ENCODE data around the gene CTIF. TPM values are rescaled to one million over a fixed set of nuclear protein-coding genes. Genes with fewer than 3 reads are reported as not detected.

The CTIF gene
- total RNA-seq, 1 donor from 2014 or later = 67.9 TPM

DNA sequence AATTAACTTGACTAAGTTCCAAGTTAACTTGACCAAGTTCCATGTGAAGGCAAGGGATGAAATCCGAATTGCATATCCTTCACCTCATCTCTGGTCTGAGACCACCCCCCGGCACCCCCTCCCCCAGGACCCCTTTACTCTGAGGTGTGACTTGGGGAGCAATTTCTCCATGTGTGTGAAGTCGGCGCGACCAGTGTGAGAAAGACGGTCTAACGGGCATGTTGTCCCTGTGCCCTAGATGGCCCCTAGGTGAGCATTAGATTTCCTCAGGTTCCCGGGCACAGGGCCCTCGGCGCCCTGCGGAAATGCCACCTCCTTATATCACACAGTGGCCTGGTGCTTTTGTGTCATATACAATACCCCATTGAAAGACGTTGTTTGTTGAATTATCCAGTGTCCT is 137.1 kb downstream of the CTIF start:
- peaks cover 8% of the 10 kb centered on the region for H3K9me3 Mint-ChIP-seq

DNA sequence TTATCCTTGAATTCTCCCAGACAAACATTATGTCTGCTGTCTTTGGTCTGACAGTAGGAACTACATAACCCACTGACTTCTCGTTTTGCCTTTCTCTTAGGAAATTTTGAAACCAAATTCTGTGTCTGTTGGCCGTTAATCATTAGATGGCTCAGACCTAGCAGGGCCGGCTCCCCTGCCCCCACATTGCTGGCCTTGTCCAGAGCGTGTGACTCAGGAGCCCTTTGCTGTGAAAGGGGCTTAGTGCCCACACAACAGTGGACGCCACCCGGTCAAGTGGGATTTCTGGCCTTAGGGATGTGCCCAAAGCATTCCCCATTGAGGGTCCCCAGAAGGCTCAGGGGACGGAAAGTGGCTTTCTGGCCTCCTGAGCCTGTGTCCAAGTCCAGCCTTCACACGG is 137.5 kb downstream of the CTIF start:
- Mint-ChIP-seq H3K9me3 (peaks cover 5% of the 10 kb centered on the region), H3K36me3 (peaks cover 4% of the 10 kb centered on the region), H3K4me3 (no peak overlapping the region), H3K27ac (no peak overlapping the region), H3K4me1 (peaks cover 10% of the 10 kb centered on the region), H3K27me3 (ENCODE audit: low read depth) (no peaks in the 10 kb centered on the region)
- DNase-seq (ENCODE audit: low spot score in 2 of 2, unreplicated experiment in 2 of 2) = no peak
- TF ChIP-seq, protein P1, sequence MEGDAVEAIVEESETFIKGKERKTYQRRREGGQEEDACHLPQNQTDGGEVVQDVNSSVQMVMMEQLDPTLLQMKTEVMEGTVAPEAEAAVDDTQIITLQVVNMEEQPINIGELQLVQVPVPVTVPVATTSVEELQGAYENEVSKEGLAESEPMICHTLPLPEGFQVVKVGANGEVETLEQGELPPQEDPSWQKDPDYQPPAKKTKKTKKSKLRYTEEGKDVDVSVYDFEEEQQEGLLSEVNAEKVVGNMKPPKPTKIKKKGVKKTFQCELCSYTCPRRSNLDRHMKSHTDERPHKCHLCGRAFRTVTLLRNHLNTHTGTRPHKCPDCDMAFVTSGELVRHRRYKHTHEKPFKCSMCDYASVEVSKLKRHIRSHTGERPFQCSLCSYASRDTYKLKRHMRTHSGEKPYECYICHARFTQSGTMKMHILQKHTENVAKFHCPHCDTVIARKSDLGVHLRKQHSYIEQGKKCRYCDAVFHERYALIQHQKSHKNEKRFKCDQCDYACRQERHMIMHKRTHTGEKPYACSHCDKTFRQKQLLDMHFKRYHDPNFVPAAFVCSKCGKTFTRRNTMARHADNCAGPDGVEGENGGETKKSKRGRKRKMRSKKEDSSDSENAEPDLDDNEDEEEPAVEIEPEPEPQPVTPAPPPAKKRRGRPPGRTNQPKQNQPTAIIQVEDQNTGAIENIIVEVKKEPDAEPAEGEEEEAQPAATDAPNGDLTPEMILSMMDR (IDR thresholded peaks at IDR 0.05; ENCODE audit: unreplicated experiment) = no peak

More for the DNA sequence above, 137.1 kb downstream of the CTIF start:
- Mint-ChIP-seq H3K4me1 (peaks cover 10% of the 10 kb centered on the region), H3K4me3 (no peak overlapping the region), H3K27ac (no peak overlapping the region), H3K36me3 (peaks cover 9% of the 10 kb centered on the region), H3K27me3 (ENCODE audit: low read depth) (no peaks in the 10 kb centered on the region)
- TF ChIP-seq, protein P1 (IDR thresholded peaks at IDR 0.05; ENCODE audit: unreplicated experiment) = no peak
- DNase-seq (ENCODE audit: low spot score in 2 of 2, unreplicated experiment in 2 of 2) = peak in 1 of 2 experiments; percentile 12

DNA sequence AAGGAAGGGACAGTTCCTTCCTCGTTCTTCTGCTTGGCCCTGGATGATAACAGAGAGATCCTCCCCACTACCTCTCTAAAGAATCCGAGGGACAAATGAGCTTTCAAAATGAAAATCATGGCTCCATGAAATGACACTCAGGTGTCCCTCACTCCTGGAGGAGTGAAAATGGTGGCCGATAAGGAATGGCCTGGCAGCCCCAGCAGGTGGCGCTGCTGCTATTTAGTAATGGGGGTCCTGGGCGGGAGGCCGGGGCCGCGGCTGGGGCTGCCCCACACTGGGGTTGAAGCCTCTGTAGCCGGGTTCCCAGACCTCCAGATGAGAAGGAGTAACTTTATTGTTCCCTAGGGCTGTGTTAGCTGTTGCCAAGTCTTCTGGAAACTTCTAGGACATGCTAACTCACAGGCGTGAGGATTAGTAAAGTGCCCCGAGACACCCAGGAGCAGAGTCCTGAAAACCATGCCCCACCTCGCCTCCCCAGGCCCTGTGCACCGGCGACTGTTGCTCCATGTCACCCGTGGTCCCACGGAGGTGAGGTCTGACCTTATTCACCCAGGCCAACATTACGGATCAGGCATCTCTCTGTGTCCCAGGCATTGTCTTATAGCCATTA is 138.0 kb downstream of the CTIF start:
- TF ChIP-seq, protein P1 (IDR thresholded peaks at IDR 0.05; ENCODE audit: unreplicated experiment) = peak; percentile 92

DNA sequence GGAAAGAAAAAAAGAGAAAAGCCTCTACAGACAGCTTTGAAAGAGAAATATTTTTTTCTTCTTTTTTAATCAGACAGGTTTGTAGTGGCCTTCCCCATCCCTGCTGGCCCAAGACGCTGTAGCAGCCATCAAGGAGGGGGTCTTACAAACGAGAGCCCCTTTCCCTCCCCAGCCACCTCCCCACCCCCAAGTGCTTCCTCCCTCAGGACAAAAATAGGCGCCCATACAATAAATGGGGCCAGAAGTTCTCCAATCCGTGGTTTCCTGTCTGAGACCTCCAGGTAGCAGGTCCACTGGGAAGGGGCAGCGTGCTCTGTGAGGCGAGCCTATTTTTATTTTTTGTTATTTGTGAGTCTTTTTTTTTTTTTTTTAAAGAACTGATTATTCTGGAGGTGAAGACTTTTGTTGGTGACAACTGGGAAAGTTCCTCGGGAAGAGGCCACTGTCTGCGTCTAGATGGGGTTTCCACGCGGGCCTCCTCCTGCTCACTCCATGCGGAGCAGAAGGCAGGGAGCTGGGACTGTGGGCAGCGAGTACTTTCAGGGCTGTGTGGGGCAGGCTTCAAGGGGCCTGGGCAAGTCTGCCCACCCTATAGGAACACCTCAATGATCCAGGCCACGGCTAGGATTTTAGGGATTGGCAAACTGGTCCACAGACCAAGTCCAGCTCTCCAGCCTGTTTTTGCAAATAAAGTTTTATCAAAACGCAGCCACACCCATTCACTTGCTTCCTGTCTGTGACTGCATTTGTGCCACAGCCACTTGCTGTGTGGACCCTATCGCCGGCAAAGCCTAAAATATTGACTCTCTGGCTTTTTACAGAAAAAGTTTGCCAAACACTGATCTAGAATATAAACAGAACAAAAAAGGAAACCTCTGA is 139.6 kb downstream of the CTIF start:
- no peaks in the 10 kb centered on the region for H3K36me3 Mint-ChIP-seq
- H3K27me3 Mint-ChIP-seq (ENCODE audit: low read depth) = no peaks in the 10 kb centered on the region
- TF ChIP-seq, protein P1 (IDR thresholded peaks at IDR 0.05; ENCODE audit: unreplicated experiment) = no peak
- peaks cover 10% of the 10 kb centered on the region for H3K4me1 Mint-ChIP-seq
- DNase-seq (ENCODE audit: low spot score in 2 of 2, unreplicated experiment in 2 of 2) = no peak
- H3K9me3 Mint-ChIP-seq = no peaks in the 10 kb centered on the region
- no peak overlapping the region for H3K4me3 Mint-ChIP-seq
- peak overlapping the region; percentile 12 for H3K27ac Mint-ChIP-seq

More for the DNA sequence above, 138.0 kb downstream of the CTIF start:
- Mint-ChIP-seq H3K27me3 (ENCODE audit: low read depth) (no peaks in the 10 kb centered on the region), H3K36me3 (no peaks in the 10 kb centered on the region), H3K27ac (no peak overlapping the region), H3K4me1 (peaks cover 10% of the 10 kb centered on the region), H3K9me3 (no peaks in the 10 kb centered on the region), H3K4me3 (no peak overlapping the region)
- peak; percentile 67 to 87 for DNase-seq (ENCODE audit: low spot score in 2 of 2, unreplicated experiment in 2 of 2)

DNA sequence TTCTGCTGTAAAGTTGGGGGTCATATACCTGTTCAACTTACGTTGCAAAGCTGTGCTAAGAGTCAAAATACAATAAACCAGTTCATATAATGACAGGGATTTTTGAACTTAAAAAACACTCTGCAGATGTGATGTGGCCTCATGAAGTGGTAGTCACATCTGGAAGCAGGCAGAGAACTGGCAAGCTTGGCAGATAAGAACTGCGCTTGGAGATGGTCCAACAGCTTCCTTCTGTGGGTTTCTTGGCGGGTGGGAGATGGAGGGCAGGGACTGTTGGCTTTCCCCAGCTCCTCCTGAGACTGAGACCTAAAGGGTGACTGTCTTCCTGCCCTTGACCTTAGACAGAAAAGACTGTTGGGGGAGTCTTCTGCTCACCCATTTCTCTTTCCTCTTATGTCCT is 140.4 kb downstream of the CTIF start:
- Mint-ChIP-seq H3K9me3 (no peaks in the 10 kb centered on the region), H3K4me3 (no peak overlapping the region), H3K27ac (no peak overlapping the region), H3K27me3 (ENCODE audit: low read depth) (no peaks in the 10 kb centered on the region), H3K36me3 (no peaks in the 10 kb centered on the region), H3K4me1 (peaks cover 10% of the 10 kb centered on the region)
- TF ChIP-seq, protein P1 (IDR thresholded peaks at IDR 0.05; ENCODE audit: unreplicated experiment) = no peak
- DNase-seq (ENCODE audit: low spot score in 2 of 2, unreplicated experiment in 2 of 2) = no peak

All from mesothelial cell of epicardium (in vitro differentiated cells).